Activated CD4-positive, CD25-positive, alpha-beta regulatory T cell treated with anti-CD3 and anti-CD28 coated beads, Interleukin-2, amount 50 U/mL, for 24 hours (primary cell): Measurements from ENCODE around the gene C14orf93.
"Not testable (repeated sequence)": the region's sequence is repeated elsewhere in the genome, so short reads cannot be mapped to it uniquely, and the experiment has no call there.

Experiments used
- ATAC-seq, 2 donors: fragments of 150-1000 bp; cut with Tn5 transposase; one replicate each; pipeline ENCODE4 v1.10.0; 2021; ENCODE audit warnings: mild to moderate bottlenecking in 1 of 2, moderate library complexity in 1 of 2

The C14orf93 gene

GRCh38 chr14:22972313-22972930 is 37.5 kb downstream of the C14orf93 start:
- no peak for ATAC-seq

GRCh38 chr14:22971152-22971551 is 38.8 kb downstream of the C14orf93 start:
- no peak for ATAC-seq

DNA sequence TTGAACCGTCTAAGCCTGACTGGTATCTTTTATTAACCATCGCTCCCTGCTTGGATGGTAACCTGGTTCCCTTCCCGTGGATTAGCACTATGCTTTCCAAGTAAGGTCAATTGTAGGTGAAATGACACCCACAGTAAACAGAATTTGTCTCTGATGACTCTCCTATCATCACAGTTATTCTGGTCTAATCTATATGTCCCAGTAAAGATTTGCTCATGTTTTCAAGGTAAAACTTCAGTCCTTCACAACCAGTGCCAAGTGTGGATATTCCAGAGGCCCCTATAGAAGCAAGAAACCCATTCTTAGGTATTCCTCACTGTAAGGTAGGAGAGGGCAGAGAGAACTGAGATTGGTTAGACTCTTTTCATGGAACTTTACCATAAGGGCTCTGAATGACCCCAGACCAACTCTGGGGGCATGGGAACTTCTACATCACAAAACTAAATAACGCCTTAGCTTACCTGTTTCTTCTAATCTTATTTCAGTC is 43.1 kb downstream of the C14orf93 start:
- no peak for ATAC-seq

DNA sequence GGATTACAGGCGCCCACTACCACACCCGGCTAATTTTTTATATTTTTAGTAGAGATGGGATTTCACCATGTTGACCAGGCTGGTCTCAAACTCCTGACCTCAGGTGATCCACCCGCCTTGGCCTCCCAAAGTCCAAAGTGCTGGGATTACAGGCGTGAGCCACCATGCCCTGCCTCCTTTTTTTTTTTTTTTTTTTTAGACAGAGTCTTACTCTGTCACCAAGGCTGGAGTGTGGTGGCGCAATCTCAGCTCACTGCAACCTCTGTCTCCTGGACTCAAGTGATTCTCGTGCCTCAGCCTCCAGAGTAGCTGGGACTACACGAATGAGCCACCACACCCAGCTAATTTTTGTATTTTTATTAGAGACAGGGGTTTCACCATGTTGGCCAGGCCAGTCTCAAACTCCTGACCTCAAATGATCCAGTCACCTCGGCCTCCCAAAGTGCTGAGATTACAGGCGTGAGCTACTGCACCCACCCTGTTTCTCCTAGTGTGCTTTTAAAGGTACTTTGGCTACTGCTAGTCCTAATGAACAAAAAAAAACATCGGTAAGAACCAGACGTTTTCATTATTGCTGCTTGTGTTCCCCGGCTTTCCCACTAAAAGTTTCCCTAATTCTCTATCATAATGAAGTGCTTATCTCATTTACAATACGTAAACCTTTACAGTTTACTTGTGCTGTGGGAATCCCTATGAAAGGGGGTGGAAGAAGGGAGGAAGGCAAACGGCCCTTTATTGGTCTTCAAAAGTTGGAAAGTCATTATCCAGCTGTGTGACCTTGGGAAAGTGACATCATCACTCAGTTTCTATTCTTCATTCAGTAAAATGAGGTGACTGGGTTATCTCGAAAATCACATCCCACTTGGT is 43.8 kb downstream of the C14orf93 start:
- ATAC-seq: not testable (repeated sequence)

DNA sequence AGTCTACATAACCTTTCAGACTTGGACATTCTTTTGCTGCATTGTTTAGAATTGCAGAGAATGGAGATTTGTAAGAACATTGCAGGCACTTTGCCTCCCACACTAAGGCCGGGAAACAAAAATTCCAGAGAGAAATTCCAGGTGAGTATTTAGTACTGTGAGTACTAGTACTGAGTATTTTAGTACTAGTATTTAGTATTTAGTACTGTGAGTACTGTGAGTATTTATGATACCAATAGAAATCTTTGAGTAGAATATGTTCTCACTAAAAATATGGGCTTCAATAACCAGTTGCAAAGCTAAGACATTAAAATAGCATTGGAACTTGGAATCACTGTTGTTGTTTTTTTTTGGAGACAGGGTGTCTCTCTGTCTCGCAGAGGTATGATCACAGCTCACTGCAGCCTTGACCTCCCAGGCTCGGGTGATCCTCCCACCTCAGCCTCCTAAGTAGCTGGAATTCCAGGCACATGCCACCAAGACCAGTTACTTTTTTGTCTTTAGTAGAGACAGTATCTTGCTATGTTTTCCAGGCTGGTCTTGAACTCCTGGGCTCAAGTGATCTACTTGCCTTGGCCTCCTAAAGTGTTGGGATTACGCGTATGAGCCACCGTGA is 47.8 kb downstream of the C14orf93 start:
- ATAC-seq: no peak

DNA sequence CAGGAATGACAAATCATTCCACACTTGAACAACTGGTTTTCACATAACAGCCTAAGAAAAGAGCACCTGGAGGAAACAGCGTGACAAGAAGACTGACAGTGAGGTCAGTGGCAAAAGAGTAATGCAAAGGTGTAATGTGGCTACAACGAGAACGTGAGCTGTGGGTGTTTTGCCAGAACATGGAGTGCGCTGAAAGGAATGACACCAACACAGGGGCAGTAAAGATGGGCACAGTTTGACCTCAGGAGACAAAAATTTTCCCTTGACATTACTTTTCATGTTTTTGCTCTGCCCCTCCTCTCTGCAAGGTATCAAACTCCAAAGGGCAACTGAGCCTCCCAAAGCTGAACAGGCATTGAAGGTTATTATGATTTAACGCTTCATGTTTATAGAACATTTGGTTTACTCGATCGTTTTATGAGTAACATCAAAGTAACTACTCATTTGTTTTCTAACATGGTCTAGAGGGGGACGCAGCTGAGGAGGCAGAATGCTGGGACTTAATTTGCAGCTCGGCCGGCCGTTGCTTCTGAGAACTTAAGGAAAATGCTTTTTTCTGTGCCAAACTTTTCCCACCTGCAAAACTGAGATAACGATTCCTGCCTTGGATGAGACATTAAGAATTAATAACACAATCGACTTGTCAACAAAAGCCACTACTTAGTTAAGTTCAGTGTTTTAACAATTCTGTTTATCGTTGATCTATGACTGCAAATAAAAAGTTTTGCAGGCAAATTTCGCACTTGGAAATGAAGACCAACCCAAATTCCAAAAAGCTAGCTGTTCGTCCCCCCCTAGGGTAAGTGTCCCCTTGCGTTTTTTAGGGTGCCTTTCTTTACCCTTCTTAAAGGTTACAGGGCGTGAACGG is 54.0 kb downstream of the C14orf93 start:
- no peak for ATAC-seq

DNA sequence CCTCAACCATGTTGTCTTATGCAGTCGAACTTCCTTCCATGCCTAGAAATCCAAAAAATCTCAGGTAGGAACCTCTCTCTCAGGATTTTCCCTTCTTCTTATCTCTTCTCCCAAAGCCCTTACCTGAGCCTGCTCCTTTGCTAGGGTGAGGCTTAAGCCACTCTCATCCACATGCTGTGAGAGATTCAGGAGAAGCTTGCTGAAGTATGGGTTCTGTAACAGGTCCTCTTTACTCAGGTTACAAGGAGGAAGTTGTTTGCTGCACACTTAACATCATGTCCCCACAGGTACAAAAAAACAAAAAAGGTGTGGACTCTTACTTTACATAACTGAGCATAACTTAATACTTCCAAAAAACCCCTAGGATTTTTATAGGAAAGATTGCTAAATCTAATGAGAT is 57.5 kb downstream of the C14orf93 start:
- ATAC-seq: no peak

DNA sequence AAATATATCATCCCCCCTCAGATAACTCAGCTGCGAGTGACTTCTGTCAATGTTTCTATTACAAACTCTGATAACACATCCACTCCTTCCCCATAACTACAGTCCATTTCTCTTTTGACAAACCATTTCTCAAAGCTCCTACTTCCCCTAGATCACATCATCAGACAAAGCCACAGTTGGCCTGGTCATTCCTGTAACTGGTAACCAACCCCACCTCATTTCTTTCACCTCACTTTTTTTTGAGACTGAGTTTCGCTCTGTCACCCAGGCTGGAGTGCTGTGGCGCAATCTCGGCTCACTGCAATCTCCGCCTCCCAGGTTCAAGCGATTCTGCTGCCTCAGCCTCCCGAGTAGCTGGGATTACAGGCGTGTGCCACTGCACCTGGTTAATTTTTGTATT is 58.1 kb downstream of the C14orf93 start:
- not testable (repeated sequence) for ATAC-seq

DNA sequence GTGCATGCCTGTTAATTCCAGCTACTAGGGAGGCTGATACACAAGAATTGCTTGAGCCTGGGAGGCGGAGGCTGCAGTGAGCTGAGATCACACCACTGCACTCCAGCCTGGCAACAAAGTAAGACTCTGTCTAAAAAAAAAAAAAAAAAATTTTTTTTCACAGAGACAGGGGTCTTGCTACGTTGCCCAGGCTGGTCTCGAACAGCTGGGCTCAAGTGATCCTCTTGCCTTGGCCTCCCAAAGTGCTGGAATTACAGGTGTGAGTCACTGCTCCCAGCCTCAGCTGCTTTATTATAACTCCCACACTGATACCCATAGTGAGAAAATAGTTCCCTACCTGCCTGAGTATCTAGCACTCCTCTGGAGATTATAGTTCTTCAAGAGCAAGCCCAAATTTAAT is 64.3 kb downstream of the C14orf93 start:
- no peak for ATAC-seq

DNA sequence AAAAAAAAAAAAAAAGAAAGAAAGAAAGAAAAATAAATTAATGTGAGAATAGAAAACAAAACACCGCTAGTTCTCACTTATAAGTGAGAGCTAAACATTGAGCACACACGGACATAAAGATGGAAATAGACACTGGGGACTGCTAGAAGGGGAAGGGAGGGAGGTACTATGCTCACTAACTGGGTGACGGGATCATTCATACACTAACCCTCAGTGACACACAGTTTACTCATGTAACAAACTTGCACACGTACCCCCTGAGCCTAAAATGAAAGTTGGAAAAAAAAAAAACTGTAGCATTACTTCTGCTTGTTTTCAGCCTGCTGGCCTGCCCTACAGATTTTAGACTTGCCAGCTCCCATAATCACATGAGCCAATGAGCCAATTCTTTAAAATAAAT is 70.3 kb downstream of the C14orf93 start:
- ATAC-seq: no peak
